Activated T-helper 1 cell treated with Interleukin-2 at 50 U/mL for 16 hours (primary cell): ENCODE measurements around the gene C19orf44.

Experiments
- DNase-seq: peaks from one replicate; pipeline ENCODE4 v3.0.0-alpha.2; 2020; ENCODE audit warnings: low read depth

C19orf44 gene

GRCh38 chr19:16518061-16518460, 21.9 kb downstream of the C19orf44 start:
- DNase-seq = no peak

DNA sequence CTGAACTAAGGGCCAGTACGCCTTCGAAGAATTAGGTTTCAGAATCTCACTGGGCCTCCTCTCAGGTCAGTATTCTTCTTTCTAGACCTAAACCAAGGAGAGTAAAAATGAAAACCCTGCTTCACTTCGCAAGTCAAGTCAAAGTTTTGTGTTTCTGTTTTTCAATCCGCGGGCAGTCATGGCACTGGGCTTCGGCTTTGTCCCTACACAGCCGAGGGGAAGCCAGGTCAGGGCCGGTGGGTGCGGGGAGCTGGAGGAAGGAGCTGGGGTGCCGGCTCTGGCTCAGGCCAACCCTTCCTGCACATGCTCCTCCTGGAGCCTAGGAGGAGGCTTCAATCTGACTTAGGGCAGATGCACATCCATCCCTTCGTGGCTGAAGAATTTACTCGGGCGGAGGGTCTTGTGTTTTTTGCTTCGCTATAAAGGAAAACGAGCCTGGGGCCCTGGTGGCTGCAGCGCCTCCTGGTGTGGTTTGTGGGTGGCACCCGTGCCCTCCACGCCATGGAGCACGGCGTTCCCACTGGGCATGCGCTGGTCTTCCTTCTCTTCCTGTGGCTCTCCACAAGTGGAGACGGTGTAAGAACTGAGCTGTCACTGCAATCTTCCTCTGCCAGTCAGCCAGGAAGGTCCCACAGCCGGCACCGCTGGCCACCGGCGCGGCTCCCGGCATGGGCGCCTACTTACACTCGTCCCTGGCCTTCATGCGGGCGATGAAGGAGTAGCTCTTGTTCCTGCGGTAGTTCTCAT, 22.5 kb downstream of the C19orf44 start:
- no peak for DNase-seq

GRCh38 chr19:16519230-16519687, 23.1 kb downstream of the C19orf44 start:
- DNase-seq = no peak

- DNase-seq = no peak
Measured at GRCh38 chr19:16520074-16520973, 24.1 kb downstream of the C19orf44 start.

- DNase-seq = no peak
Measured at GRCh38 chr19:16520986-16521624, 24.9 kb downstream of the C19orf44 start.

DNA sequence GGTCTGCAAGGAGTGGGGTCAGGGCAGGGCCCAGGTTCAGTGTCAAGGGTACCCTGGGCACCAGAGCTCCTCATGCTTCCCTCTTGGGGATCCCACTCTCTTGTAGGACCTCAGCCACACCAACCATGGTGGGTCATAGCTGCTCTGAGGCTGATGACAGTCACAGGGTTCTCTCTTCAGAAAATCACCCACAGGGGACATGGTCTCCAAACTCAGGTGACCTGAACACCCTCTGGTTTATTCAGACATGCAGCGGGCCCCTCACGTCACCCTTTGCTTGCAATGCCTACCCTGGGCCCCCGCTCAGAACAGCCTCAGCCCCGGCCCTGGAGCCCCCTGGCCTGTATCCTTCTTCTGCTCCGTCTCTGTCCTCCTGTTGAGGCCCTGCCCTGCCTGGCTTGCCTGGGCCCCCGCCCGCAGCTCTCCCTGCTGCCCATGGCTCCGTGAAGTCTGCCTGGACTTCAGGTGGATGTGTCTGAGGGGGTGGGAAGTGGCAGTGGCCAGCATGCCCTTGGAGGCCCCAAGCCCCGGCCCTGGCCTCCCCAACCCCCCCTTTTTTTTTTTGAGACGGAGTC, 25.6 kb downstream of the C19orf44 start:
- no peak for DNase-seq

DNA sequence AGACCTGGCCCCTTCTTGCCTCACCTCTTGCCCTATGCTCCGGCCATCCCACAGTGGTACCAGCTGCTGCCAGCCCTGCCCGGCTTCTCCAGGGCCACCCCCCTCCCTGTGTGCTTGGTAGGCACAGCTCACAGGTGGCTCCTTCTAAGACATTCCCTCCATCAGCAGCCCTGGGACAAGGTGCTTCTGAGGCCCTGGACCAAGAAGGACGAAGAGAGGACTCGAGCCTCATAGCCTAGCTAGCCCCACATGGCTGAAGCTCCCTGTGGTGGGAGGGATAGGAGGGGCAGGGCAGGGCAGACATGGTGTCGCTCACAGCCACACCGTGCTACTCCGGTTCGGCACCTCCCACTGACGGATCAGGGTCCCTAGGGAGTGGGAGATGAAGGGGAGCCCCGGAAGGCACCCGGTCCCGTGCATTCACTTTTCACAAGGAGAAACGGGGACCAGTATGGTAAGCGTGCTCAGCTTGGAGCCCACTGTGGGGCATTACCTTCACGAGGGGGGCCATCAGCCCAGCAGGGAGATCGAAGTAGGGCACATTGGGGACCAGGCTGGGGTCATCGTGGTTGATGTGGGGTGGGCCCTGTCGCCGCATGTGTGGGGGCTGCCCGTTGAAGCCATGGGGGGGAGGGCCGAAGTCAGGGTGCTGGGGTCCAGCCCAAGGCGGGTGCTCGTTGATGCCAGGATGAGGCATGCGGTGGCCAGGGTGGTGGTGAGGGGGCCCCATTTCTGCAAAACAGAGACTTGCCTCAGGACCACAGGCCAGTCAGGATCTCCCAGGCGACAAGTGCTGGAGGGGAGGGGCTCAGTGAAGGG, 26.6 kb downstream of the C19orf44 start:
- no peak for DNase-seq

GRCh38 chr19:16524991-16525734, 29.0 kb downstream of the C19orf44 start:
- DNase-seq = no peak

- DNase-seq = no peak
Measured at GRCh38 chr19:16525751-16526481, 29.7 kb downstream of the C19orf44 start.

- DNase-seq = no peak
Measured at GRCh38 chr19:16527334-16527935, 31.2 kb downstream of the C19orf44 start.

DNA sequence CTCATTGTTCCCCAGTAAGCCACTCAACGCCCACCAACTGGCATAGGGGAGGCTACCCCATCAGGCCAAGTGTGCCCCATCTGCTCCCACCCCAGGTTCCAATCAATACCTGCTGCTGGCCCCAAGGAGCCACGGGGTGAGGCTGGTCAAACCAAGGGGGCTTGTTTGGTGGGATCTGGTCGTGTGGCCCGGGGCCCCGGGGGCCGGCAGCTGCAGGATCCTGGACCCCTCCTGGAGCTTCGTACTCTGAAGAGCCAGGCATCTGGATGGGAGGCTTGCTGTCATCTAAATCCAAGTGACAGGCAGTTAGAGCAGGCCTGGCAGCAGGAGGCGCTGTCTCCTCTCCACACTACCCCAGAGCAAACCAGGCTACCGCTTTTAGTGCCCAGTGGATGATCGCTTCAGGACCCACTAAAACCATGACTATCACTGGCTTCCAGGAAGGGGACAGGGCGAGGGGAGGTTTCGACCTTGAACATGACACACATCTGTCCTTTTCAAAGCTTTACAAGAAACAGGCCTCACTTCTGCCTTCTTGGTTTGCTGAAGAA, 31.9 kb downstream of the C19orf44 start:
- no peak for DNase-seq

- no peak for DNase-seq
Measured at GRCh38 chr19:16529466-16530144, 33.4 kb downstream of the C19orf44 start.

- no peak for DNase-seq
Measured at GRCh38 chr19:16530540-16531379, 34.6 kb downstream of the C19orf44 start.

- DNase-seq = no peak
Measured at GRCh38 chr19:16531380-16531669, 35.1 kb downstream of the C19orf44 start.

- DNase-seq = no peak
Measured at GRCh38 chr19:16532440-16533234, 36.4 kb downstream of the C19orf44 start.

GRCh38 chr19:16535381-16535780, 39.2 kb downstream of the C19orf44 start:
- DNase-seq = no peak

DNA sequence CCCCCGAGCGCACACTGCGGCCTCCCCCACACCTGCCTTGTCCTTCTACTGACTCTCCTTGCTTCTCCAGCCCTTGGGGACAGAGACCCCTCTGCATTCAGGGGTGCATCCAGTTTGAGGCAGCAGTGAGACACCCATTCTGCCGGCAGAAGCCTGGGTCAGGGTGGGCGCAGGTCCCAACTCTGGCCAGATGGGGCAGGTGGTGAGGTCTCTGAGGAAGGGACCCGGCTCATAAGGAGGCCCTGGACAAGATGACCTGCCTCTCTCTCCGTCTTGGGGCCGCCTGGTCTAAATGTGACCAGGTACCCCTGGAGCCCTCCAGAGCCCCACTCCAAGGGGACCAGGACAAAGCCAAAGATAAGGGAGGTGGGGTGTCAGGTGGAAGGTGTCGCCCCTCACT, 39.9 kb downstream of the C19orf44 start:
- DNase-seq = no peak
